KMS-11 (cell line): ENCODE measurements around the gene PCNX2.

Source experiments
- H2AFZ ChIP-seq: fragments of 200-600 bp; sonication (generic); 2 replicates; pipeline ENCODE4 v1.6.1; 2016; ENCODE audit warnings: antibody characterized with exemption, mixed run types, low read depth
- H3K27ac ChIP-seq: fragments of 200-600 bp; sonication (generic); 2 replicates; pipeline ENCODE4 v1.6.1; 2016; ENCODE audit warnings: mild to moderate bottlenecking, mixed run types
- H3K27me3 ChIP-seq: fragments of 200-600 bp; sonication (generic); 2 replicates; pipeline ENCODE4 v1.6.1; 2017; ENCODE audit warnings: mild to moderate bottlenecking, low read depth, mixed run types, moderate library complexity; ENCODE audit not compliant: insufficient read depth
- H3K36me3 ChIP-seq: fragments of 200-600 bp; sonication (generic); 2 replicates; pipeline ENCODE4 v1.6.1; 2017; ENCODE audit warnings: mild to moderate bottlenecking, mixed run types; ENCODE audit not compliant: insufficient read depth
- H3K4me1 ChIP-seq: fragments of 200-600 bp; sonication (generic); 2 replicates; pipeline ENCODE4 v1.6.1; 2016; ENCODE audit warnings: mild to moderate bottlenecking, low read depth, mixed run types; ENCODE audit not compliant: poor library complexity, severe bottlenecking
- H3K4me2 ChIP-seq: fragments of 200-600 bp; sonication (generic); 2 replicates; pipeline ENCODE4 v1.7.0; 2016; ENCODE audit warnings: mild to moderate bottlenecking, mixed run types
- H3K4me3 ChIP-seq: fragments of 200-600 bp; sonication (generic); IDR thresholded peaks from 2 replicates; pipeline ENCODE4 v1.6.1; 2017; ENCODE audit warnings: low read depth, low read length, mixed read lengths; ENCODE audit not compliant: insufficient read depth
- H3K79me2 ChIP-seq: fragments of 200-600 bp; sonication (generic); 2 replicates; pipeline ENCODE4 v1.6.1; 2016; ENCODE audit warnings: low read depth, mixed run types; ENCODE audit not compliant: insufficient read depth
- H3K9ac ChIP-seq: fragments of 200-600 bp; sonication (generic); 2 replicates; pipeline ENCODE4 v1.6.1; 2016; ENCODE audit warnings: mild to moderate bottlenecking, mixed run types
- H4K20me1 ChIP-seq: fragments of 200-600 bp; sonication (generic); 2 replicates; pipeline ENCODE4 v1.6.1; 2016; ENCODE audit warnings: mild to moderate bottlenecking, mixed run types; ENCODE audit not compliant: insufficient read depth
- CTCF ChIP-seq: fragments of 200-600 bp; sonication (generic); conservative IDR thresholded peaks from 2 replicates; pipeline ENCODE4 v1.6.1; 2017; ENCODE audit warnings: low read depth, mild to moderate bottlenecking, antibody characterized with exemption, low read length, moderate library complexity, mixed read lengths

Gene PCNX2

DNA sequence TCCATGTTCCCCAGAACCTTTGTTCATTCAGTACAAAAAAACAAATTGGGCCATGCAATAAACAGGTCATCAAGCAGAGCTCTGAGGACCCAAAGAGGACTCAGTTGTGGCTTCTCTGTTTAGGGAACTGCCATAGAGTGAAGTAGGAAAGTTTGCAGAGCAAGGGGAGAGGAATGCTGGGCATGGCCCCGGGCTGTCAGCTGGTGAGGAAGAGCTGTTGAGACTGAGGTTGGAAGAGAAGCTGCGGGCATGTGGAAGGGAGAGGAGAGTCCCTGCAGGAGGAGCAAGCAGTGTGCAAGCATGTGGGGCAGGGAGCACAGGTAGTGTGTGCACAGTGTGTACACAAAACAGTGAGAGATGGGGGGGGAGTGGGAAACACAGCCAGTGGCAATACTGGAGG is 273.3 kb downstream of the PCNX2 start:
- no peak overlapping the region for H3K9ac ChIP-seq
- peaks cover 7% of the 10 kb centered on the region for H3K4me1 ChIP-seq
- no peaks in the 10 kb centered on the region for H4K20me1 ChIP-seq

DNA sequence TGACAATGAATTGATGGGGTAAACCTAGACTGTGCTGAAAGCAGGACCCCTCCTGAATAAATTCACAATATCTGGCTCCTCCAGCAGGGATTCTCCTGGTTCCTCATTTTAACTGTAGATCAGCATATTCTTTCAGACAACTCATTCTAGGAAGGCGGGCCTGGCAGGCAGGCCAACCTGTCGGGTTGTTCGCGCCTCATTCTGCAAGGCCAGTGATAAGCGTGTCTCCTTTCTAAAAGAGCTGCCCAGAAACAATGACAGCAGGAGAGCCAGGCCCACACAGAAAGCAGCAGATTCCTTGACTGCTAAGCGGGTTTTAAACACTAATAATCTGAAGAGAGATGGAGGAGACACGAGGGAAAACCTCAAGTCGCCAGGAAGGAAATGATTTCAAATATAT is 275.1 kb downstream of the PCNX2 start:
- Histone ChIP-seq H3K79me2 (no peaks in the 10 kb centered on the region), H4K20me1 (no peaks in the 10 kb centered on the region), H3K4me1 (peaks cover 23% of the 10 kb centered on the region), H2AFZ (no peak overlapping the region), H3K4me2 (no peak overlapping the region), H3K9ac (no peak overlapping the region), H3K27ac (no peak overlapping the region), H3K4me3 (no peak overlapping the region), H3K36me3 (no peaks in the 10 kb centered on the region), H3K27me3 (no peaks in the 10 kb centered on the region; the same call in 1 of the 2 replicates)
- no peak for TF ChIP-seq CTCF

More for the DNA sequence above, 273.3 kb downstream of the PCNX2 start:
- TF ChIP-seq CTCF: no peak
- no peak overlapping the region for H3K4me2 ChIP-seq
- no peaks in the 10 kb centered on the region for H3K36me3 ChIP-seq
- no peak overlapping the region for H3K4me3 ChIP-seq
- no peak overlapping the region for H3K27ac ChIP-seq
- H2AFZ ChIP-seq: no peak overlapping the region
- H3K79me2 ChIP-seq: no peaks in the 10 kb centered on the region
- no peaks in the 10 kb centered on the region; the same call in 1 of the 2 replicates for H3K27me3 ChIP-seq

- TF ChIP-seq CTCF: no peak
- H4K20me1 ChIP-seq: no peaks in the 10 kb centered on the region
- peaks cover 29% of the 10 kb centered on the region for H3K4me1 ChIP-seq
- H3K79me2 ChIP-seq: no peaks in the 10 kb centered on the region
- peaks cover 3% of the 10 kb centered on the region; the same call in 1 of the 2 replicates for H3K27me3 ChIP-seq
- no peak overlapping the region for H3K27ac ChIP-seq
- no peak overlapping the region for H3K9ac ChIP-seq
- H3K4me3 ChIP-seq: no peak overlapping the region
- H3K36me3 ChIP-seq: no peaks in the 10 kb centered on the region
- no peak overlapping the region for H2AFZ ChIP-seq
- H3K4me2 ChIP-seq: no peak overlapping the region
Measured at GRCh38 chr1:233019778-233020325, 275.7 kb downstream of the PCNX2 start.

DNA sequence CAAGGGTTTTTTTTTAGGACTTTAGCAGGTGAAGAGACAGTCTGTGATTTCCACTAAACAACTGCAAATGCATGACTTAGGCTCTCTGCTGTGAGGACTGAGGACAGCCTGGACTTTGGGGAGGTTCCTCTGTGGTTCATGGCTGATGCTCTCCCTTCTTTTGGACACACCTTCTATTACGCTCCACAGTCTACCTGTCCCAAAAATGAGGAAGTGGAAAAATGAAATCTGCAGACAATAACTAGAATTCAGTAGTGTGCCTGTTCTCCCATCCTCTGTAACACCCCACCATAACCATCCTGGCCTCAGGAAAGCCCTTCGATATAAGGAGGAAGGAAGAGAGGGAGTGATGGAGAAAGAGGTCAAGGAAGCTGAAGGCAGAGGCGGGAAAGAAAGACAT is 276.4 kb downstream of the PCNX2 start:
- H4K20me1 ChIP-seq: no peaks in the 10 kb centered on the region
- no peak overlapping the region for H3K4me2 ChIP-seq
- H3K27ac ChIP-seq: no peak overlapping the region
- no peak overlapping the region for H3K4me3 ChIP-seq
- no peaks in the 10 kb centered on the region for H3K79me2 ChIP-seq
- H3K4me1 ChIP-seq: peaks cover 32% of the 10 kb centered on the region
- TF ChIP-seq CTCF: no peak
- no peaks in the 10 kb centered on the region for H3K36me3 ChIP-seq
- no peak overlapping the region for H3K9ac ChIP-seq
- peaks cover 8% of the 10 kb centered on the region; the same call in 1 of the 2 replicates for H3K27me3 ChIP-seq
- no peak overlapping the region for H2AFZ ChIP-seq
